SK-N-SH (cell line): ENCODE measurements around the gene KCNE3. TPM values are rescaled to one million over a fixed set of nuclear protein-coding genes. Genes with fewer than 3 reads are reported as not detected.

ENCODE experiments used
- CTCF ChIA-PET: fragments of 300-600, 350-600 bp; formaldehyde crosslinking; extraction: SDS; loops from one replicate; lab custom pipeline; 2021; lab: Yijun Ruan, JAX
- POLR2A ChIA-PET: fragments of 350-600 bp; sonication (Branson Sonifier 250); formaldehyde crosslinking; extraction: SDS; loops from one replicate; lab custom pipeline; 2020; ENCODE audit warnings: antibody characterized with exemption, inconsistent platforms; lab: Yijun Ruan, JAX
- DNase-seq: peaks from one replicate; pipeline ENCODE4 v3.0.0; 2012
- H2AFZ ChIP-seq: fragments of 200-600 bp; sonication (generic); 2 replicates; pipeline ENCODE4 v1.8.1; 2016; ENCODE audit warnings: antibody characterized with exemption, mild to moderate bottlenecking, low read depth
- H3F3A ChIP-seq: fragments of 200-600 bp; sonication (generic); replicated peaks from 2 replicates; pipeline ENCODE3; 2016; ENCODE audit warnings: antibody characterized with exemption, mild to moderate bottlenecking; ENCODE audit not compliant: insufficient read depth
- H3K27ac ChIP-seq, 2 experiments: fragments of 200-500 bp in 1 of 2; fragments of 200-600 bp in 1 of 2; sonication (Bioruptor generic) in 1 of 2; sonication (generic), shearing (Covaris generic) in 1 of 2; 2 replicates each; pipeline versions ENCODE4 v1.5.1 to v1.6.1; 2014 to 2016; ENCODE audit warnings: low read depth in 2 of 2, inconsistent platforms in 1 of 2, low read length in 1 of 2, mild to moderate bottlenecking in 1 of 2, mixed read lengths in 1 of 2
- H3K27me3 ChIP-seq: fragments of 200-600 bp; sonication (generic), shearing (Covaris generic); 2 replicates; pipeline ENCODE4 v1.6.1; 2016; ENCODE audit warnings: mixed run types; ENCODE audit not compliant: insufficient read depth
- H3K36me3 ChIP-seq, 2 experiments: fragments of 200-500 bp in 1 of 2; fragments of 200-600 bp in 1 of 2; sonication (Bioruptor generic) in 1 of 2; sonication (generic) in 1 of 2; replicated peaks in 1 of 2; 2 replicates each; pipeline versions ENCODE3 to v1.5.1; 2014 to 2016; ENCODE audit warnings: low read length in 1 of 2, mild to moderate bottlenecking in 1 of 2; ENCODE audit not compliant: insufficient read depth in 2 of 2, control insufficient read depth in 1 of 2
- H3K4me1 ChIP-seq, 2 experiments: fragments of 200-500 bp in 1 of 2; fragments of 200-600 bp in 1 of 2; sonication (Bioruptor generic) in 1 of 2; sonication (generic), shearing (Covaris generic) in 1 of 2; 2 replicates each; pipeline versions ENCODE4 v1.5.1 to v1.6.1; 2014 to 2016; ENCODE audit warnings: low read depth in 1 of 2, low read length in 1 of 2, mixed run types in 1 of 2; ENCODE audit not compliant: insufficient read depth in 2 of 2, control insufficient read depth in 1 of 2
- H3K4me2 ChIP-seq: fragments of 200-600 bp; sonication (generic), shearing (Covaris generic); 2 replicates; pipeline ENCODE4 v1.6.1; 2017; ENCODE audit warnings: mixed run types
- H3K4me3 ChIP-seq, 2 experiments: fragments of 200-500 bp in 1 of 2; fragments of 200-600 bp in 1 of 2; sonication (Bioruptor generic) in 1 of 2; sonication (generic), shearing (Covaris generic) in 1 of 2; 2 replicates each; pipeline versions ENCODE4 v1.5.1 to v1.8.1; 2014 to 2016; ENCODE audit warnings: low read depth in 2 of 2, inconsistent platforms in 1 of 2, low read length in 1 of 2, mild to moderate bottlenecking in 1 of 2, mixed read lengths in 1 of 2, moderate library complexity in 1 of 2
- H3K79me2 ChIP-seq: fragments of 200-600 bp; sonication (generic); 2 replicates; pipeline ENCODE4 v1.8.1; 2017; ENCODE audit warnings: mild to moderate bottlenecking; ENCODE audit not compliant: insufficient read depth
- H3K9ac ChIP-seq: fragments of 200-600 bp; sonication (generic); 2 replicates; pipeline ENCODE4 v1.6.1; 2017; ENCODE audit warnings: mixed run types
- H3K9me2 ChIP-seq: fragments of 200-600 bp; sonication (generic); 2 replicates; pipeline ENCODE4 v1.6.1; 2017; ENCODE audit warnings: mixed run types
- H3K9me3 ChIP-seq: fragments of 200-600 bp; sonication (generic); 2 replicates; pipeline ENCODE4 v1.6.1; 2017; ENCODE audit warnings: mixed run types, mild to moderate bottlenecking, moderate library complexity
- H4K20me1 ChIP-seq: fragments of 200-600 bp; sonication (generic); 2 replicates; pipeline ENCODE4 v1.6.1; 2017; ENCODE audit warnings: mild to moderate bottlenecking, mixed run types; ENCODE audit not compliant: insufficient read depth
- CHD2 ChIP-seq: fragments of 150-350 bp; IDR thresholded peaks from 2 replicates; pipeline ENCODE4 v1.6.1; 2018; ENCODE audit warnings: low read length; ENCODE audit not compliant: partially characterized antibody
- EP300 ChIP-seq, 2 experiments: IDR thresholded peaks; 2 replicates each; pipeline versions ENCODE4 v1.4.0 to v1.6.1; 2012; ENCODE audit warnings: borderline replicate concordance in 1 of 2, low read depth in 1 of 2, low read length in 1 of 2
- EZH2phosphoT487 ChIP-seq: fragments of 200-600 bp; sonication (generic); IDR thresholded peaks from 2 replicates; pipeline ENCODE4 v1.6.1; 2017; ENCODE audit warnings: low read depth, mixed run types, mild to moderate bottlenecking, antibody characterized with exemption, moderate library complexity, borderline replicate concordance
- FOSL2 ChIP-seq: IDR thresholded peaks from 2 replicates; pipeline ENCODE4 v1.4.0; 2012; ENCODE audit warnings: low read depth, mild to moderate bottlenecking, moderate library complexity, borderline replicate concordance
- FOXJ3 ChIP-seq: sonication (generic); formaldehyde crosslinking; IDR thresholded peaks from 2 replicates; pipeline ENCODE4 v1.5.1; 2020; ENCODE audit warnings: mild to moderate bottlenecking, missing genetic modification reagents
- FOXM1 ChIP-seq: IDR thresholded peaks from 2 replicates; pipeline ENCODE4 v1.4.0; 2012; ENCODE audit warnings: low read depth, mild to moderate bottlenecking
- GATA2 ChIP-seq: sonication (generic); formaldehyde crosslinking; IDR thresholded peaks from 2 replicates; pipeline ENCODE4 v1.5.0; 2020; ENCODE audit warnings: mild to moderate bottlenecking, missing genetic modification reagents
- JUND ChIP-seq: IDR thresholded peaks from 2 replicates; pipeline ENCODE4 v1.4.0; 2012
- MAX ChIP-seq: IDR thresholded peaks from 2 replicates; pipeline ENCODE4 v1.4.0; 2012; ENCODE audit warnings: low read depth
- MEF2A ChIP-seq: IDR thresholded peaks from 2 replicates; pipeline ENCODE4 v1.4.0; 2012; ENCODE audit warnings: low read depth, borderline replicate concordance
- MXI1 ChIP-seq: IDR thresholded peaks from 2 replicates; pipeline ENCODE4 v1.6.1; 2012; ENCODE audit warnings: mild to moderate bottlenecking, low read depth, low read length, improper control_type of control experiment
- NFIC ChIP-seq: IDR thresholded peaks from 2 replicates; pipeline ENCODE4 v1.4.0; 2012; ENCODE audit warnings: borderline replicate concordance
- NRF1 ChIP-seq: IDR thresholded peaks from 2 replicates; pipeline ENCODE4 v1.6.1; 2012; ENCODE audit warnings: low read depth, mild to moderate bottlenecking, low read length
- POLR2AphosphoS5 ChIP-seq: IDR thresholded peaks from 2 replicates; pipeline ENCODE4 v1.6.1; 2012; ENCODE audit warnings: low read depth, low read length
- RAD21 ChIP-seq: IDR thresholded peaks from 2 replicates; pipeline ENCODE4 v1.6.1; 2012; ENCODE audit warnings: mild to moderate bottlenecking, low read length
- RCOR1 ChIP-seq: fragments of 150-350 bp; IDR thresholded peaks from 2 replicates; pipeline ENCODE4 v1.6.1; 2017; ENCODE audit warnings: antibody characterized with exemption, low read length
- RFX5 ChIP-seq: IDR thresholded peaks from 2 replicates; pipeline ENCODE4 v1.6.1; 2012; ENCODE audit warnings: mild to moderate bottlenecking, improper control_type of control experiment, low read length
- RXRA ChIP-seq: IDR thresholded peaks from 2 replicates; pipeline ENCODE4 v1.4.0; 2012; ENCODE audit warnings: low read depth, mild to moderate bottlenecking, borderline replicate concordance
- SMC3 ChIP-seq: IDR thresholded peaks from 2 replicates; pipeline ENCODE4 v1.6.1; 2012; ENCODE audit warnings: low read depth, low read length, improper control_type of control experiment
- TCF12 ChIP-seq: IDR thresholded peaks from 2 replicates; pipeline ENCODE4 v1.4.0; 2012
- YY1 ChIP-seq: IDR thresholded peaks from 2 replicates; pipeline ENCODE4 v1.4.0; 2012; ENCODE audit warnings: low read depth, mild to moderate bottlenecking
- WGBS: methylation state at CpG from one replicate; pipeline ENCODE4 v1.1.6; 2017; ENCODE audit warnings: low lambda C conversion rate; 5-methylcytosine and 5-hydroxymethylcytosine counted together
- polyA plus RNA-seq, 3 experiments: library from polyadenylated mRNA; depleted of rRNA; stranded (reverse); fragments of >200 nt; gene quantifications; 2 replicates each; pipeline ENCODE4 v1.2.3, GENCODE V29; 2012
- TF ChIP-seq, protein P1 (sequence below): fragments of 200-600 bp; sonication (generic); IDR thresholded peaks from 2 replicates; pipeline ENCODE4 v1.6.1; 2017; ENCODE audit warnings: antibody characterized with exemption, mild to moderate bottlenecking, moderate library complexity
- TF ChIP-seq, protein P2 (sequence below): IDR thresholded peaks from 2 replicates; pipeline ENCODE4 v1.6.1; 2012; ENCODE audit warnings: mild to moderate bottlenecking, low read depth, low read length, moderate library complexity
- TF ChIP-seq, protein P3 (sequence below): fragments of 150-350 bp; IDR thresholded peaks from 2 replicates; pipeline ENCODE4 v1.6.1; 2016; ENCODE audit warnings: mild to moderate bottlenecking, low read depth, low read length
- TF ChIP-seq, protein P4 (sequence below): IDR thresholded peaks from 2 replicates; pipeline ENCODE4 v1.4.0; 2012; ENCODE audit warnings: low read depth, borderline replicate concordance

KCNE3 gene
- polyA plus RNA-seq, 1 of the 3 experiments (the other 2 are of a cell fraction), result not detected

DNA sequence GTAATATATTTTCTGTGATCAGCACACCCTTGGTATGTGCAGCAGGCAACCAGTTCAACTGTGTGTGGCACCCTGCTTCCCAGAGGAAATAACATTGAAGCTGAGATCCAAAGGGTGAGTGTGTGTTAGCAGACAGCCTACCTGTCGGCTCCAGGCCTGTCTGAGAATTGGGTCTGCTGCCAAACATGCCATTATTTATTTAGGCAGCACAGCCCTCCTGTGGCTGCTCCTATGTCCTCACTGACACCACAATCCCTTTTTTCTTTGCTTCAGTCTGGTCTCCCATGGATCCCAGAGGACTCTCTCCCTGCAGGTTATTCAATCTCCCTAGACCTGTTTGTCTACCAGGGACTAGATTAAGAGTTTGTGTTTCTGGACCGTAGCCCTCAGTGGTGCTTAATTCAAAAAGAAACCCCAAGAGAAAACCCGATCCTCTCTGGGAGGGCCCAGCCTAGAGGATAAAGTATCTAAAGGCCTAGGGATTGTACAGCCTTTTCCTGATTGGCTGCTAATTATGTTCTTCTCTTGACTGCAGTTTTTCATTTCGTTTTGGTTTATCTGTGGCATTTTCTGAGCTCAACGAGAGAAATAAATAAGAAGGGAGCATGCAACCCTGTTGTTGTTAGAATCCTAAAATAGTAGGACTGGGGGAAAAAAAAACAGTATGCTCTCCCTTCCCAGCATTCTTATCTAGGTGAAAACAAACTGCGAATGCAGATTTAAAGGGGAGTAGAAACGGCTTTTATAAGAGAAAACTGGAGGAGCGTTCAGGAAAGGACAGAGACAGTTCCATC is 24.1 kb downstream of the KCNE3 start:
- H3K27me3 ChIP-seq, result no peaks in the 10 kb centered on the region
- no peak for DNase-seq
- H3K9ac ChIP-seq, result no peak overlapping the region
- H4K20me1 ChIP-seq, result no peaks in the 10 kb centered on the region
- H3K4me3 ChIP-seq, result no peak overlapping the region
- H3F3A ChIP-seq, result no peaks in the 10 kb centered on the region
- peaks cover 0 to 21% of the 10 kb centered on the region in 2 experiments; a peak in 3 of 4 replicates for H3K4me1 ChIP-seq
- H3K9me2 ChIP-seq, result no peaks in the 10 kb centered on the region
- CTCF ChIA-PET, result interaction anchor here (0.6 to 14.5 kb wide), 9 partner anchors 9 to 189 kb away, joined by 3 to 218 read pairs (median 4); no protein-coding TSS in a partner anchor
- H3K9me3 ChIP-seq, result no peaks in the 10 kb centered on the region
- H3K4me2 ChIP-seq, result no peak overlapping the region
- no peaks in the 10 kb centered on the region for H3K79me2 ChIP-seq
- TF ChIP-seq FOXM1 (no peak), MXI1 (no peak), FOXJ3 (CRISPR knock-in tag) (no peak), FOSL2 (no peak), POLR2AphosphoS5 (no peak), RFX5 (no peak), GATA2 (CRISPR knock-in tag) (no peak), MEF2A (no peak), EP300 (IDR thresholded peaks at IDR 0.05; ENCODE audit: borderline replicate concordance in 1 of 2, low read depth in 1 of 2, low read length in 1 of 2) (no peak), YY1 (no peak), MAX (no peak), RCOR1 (no peak), NRF1 (no peak), EZH2phosphoT487 (no peak), NFIC (peak; percentile 41; the same call in 1 of the 2 replicates), SMC3 (no peak; the same call in 1 of the 2 replicates), JUND (no peak), CHD2 (no peak), RXRA (no peak), RAD21 (peak; percentile 67), TCF12 (no peak)
- TF ChIP-seq, protein P1, sequence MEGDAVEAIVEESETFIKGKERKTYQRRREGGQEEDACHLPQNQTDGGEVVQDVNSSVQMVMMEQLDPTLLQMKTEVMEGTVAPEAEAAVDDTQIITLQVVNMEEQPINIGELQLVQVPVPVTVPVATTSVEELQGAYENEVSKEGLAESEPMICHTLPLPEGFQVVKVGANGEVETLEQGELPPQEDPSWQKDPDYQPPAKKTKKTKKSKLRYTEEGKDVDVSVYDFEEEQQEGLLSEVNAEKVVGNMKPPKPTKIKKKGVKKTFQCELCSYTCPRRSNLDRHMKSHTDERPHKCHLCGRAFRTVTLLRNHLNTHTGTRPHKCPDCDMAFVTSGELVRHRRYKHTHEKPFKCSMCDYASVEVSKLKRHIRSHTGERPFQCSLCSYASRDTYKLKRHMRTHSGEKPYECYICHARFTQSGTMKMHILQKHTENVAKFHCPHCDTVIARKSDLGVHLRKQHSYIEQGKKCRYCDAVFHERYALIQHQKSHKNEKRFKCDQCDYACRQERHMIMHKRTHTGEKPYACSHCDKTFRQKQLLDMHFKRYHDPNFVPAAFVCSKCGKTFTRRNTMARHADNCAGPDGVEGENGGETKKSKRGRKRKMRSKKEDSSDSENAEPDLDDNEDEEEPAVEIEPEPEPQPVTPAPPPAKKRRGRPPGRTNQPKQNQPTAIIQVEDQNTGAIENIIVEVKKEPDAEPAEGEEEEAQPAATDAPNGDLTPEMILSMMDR, result peak; percentile 29; the same call in 1 of the 2 replicates
- TF ChIP-seq, protein P2, sequence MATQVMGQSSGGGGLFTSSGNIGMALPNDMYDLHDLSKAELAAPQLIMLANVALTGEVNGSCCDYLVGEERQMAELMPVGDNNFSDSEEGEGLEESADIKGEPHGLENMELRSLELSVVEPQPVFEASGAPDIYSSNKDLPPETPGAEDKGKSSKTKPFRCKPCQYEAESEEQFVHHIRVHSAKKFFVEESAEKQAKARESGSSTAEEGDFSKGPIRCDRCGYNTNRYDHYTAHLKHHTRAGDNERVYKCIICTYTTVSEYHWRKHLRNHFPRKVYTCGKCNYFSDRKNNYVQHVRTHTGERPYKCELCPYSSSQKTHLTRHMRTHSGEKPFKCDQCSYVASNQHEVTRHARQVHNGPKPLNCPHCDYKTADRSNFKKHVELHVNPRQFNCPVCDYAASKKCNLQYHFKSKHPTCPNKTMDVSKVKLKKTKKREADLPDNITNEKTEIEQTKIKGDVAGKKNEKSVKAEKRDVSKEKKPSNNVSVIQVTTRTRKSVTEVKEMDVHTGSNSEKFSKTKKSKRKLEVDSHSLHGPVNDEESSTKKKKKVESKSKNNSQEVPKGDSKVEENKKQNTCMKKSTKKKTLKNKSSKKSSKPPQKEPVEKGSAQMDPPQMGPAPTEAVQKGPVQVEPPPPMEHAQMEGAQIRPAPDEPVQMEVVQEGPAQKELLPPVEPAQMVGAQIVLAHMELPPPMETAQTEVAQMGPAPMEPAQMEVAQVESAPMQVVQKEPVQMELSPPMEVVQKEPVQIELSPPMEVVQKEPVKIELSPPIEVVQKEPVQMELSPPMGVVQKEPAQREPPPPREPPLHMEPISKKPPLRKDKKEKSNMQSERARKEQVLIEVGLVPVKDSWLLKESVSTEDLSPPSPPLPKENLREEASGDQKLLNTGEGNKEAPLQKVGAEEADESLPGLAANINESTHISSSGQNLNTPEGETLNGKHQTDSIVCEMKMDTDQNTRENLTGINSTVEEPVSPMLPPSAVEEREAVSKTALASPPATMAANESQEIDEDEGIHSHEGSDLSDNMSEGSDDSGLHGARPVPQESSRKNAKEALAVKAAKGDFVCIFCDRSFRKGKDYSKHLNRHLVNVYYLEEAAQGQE, result no peak
- TF ChIP-seq, protein P3, sequence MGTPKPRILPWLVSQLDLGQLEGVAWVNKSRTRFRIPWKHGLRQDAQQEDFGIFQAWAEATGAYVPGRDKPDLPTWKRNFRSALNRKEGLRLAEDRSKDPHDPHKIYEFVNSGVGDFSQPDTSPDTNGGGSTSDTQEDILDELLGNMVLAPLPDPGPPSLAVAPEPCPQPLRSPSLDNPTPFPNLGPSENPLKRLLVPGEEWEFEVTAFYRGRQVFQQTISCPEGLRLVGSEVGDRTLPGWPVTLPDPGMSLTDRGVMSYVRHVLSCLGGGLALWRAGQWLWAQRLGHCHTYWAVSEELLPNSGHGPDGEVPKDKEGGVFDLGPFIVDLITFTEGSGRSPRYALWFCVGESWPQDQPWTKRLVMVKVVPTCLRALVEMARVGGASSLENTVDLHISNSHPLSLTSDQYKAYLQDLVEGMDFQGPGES, result no peak
- TF ChIP-seq, protein P4, sequence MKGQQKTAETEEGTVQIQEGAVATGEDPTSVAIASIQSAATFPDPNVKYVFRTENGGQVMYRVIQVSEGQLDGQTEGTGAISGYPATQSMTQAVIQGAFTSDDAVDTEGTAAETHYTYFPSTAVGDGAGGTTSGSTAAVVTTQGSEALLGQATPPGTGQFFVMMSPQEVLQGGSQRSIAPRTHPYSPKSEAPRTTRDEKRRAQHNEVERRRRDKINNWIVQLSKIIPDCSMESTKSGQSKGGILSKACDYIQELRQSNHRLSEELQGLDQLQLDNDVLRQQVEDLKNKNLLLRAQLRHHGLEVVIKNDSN, result no peak
- H3K36me3 ChIP-seq, result no peaks in the 10 kb centered on the region
- H2AFZ ChIP-seq, result no peak overlapping the region
- 76% methylated on average over 8 of the region's 8 CpGs for WGBS
- POLR2A ChIA-PET, result no interaction called here
- H3K27ac ChIP-seq, result no peak overlapping the region
